Astrocyte of the spinal cord (primary cell): ENCODE results near the gene PDE10A.
"Not testable (repeated sequence)": the region's sequence is repeated elsewhere in the genome, so short reads cannot be mapped to it uniquely, and the experiment has no call there.

ENCODE experiments used
- DNase-seq: peaks from one replicate; pipeline ENCODE4 v3.0.0; 2011; ENCODE audit warnings: low read depth, low spot score
- H3K4me3 ChIP-seq: 2 replicates; pipeline ENCODE4 v1.5.1; 2011; ENCODE audit warnings: low read depth, mild to moderate bottlenecking, low read length, moderate library complexity
- CTCF ChIP-seq: IDR thresholded peaks from 2 replicates; pipeline ENCODE4 v1.5.1; 2012; ENCODE audit warnings: low read depth, mild to moderate bottlenecking, low read length, inconsistent platforms
- in situ Hi-C: cut with HindIII; loops from 2 replicates; pipeline ENCODE4 v1.10.0; 2017; ENCODE audit warnings: low sequenced_read_pairs

Gene PDE10A

GRCh38 chr6:165515963-165516624 lies 146.9 kb downstream of the PDE10A start:
- no peak overlapping the region for H3K4me3 ChIP-seq
- in situ Hi-C loops: no loop called here
- peak; percentile 27 for DNase-seq
- TF ChIP-seq CTCF: no peak

GRCh38 chr6:165514621-165515020 lies 148.4 kb downstream of the PDE10A start:
- TF ChIP-seq CTCF: no peak
- H3K4me3 ChIP-seq: no peak overlapping the region
- no peak for DNase-seq
- in situ Hi-C loops: no loop called here

GRCh38 chr6:165511807-165512206 lies 151.2 kb downstream of the PDE10A start:
- H3K4me3 ChIP-seq: no peak overlapping the region
- no peak for DNase-seq
- in situ Hi-C loops: no loop called here
- TF ChIP-seq CTCF: no peak

GRCh38 chr6:165508321-165508869 lies 154.6 kb downstream of the PDE10A start:
- TF ChIP-seq CTCF: no peak
- in situ Hi-C loops: no loop called here
- no peak overlapping the region for H3K4me3 ChIP-seq
- no peak for DNase-seq

GRCh38 chr6:165506657-165507056 lies 156.4 kb downstream of the PDE10A start:
- no peak overlapping the region for H3K4me3 ChIP-seq
- in situ Hi-C loops: no loop called here
- DNase-seq: no peak
- TF ChIP-seq CTCF: no peak

GRCh38 chr6:165500214-165500907 lies 162.7 kb downstream of the PDE10A start:
- DNase-seq, H3K4me3 ChIP-seq, in situ Hi-C loops: not testable (repeated sequence)

GRCh38 chr6:165497472-165497871 lies 165.6 kb downstream of the PDE10A start:
- H3K4me3 ChIP-seq: no peak overlapping the region
- no peak for DNase-seq
- TF ChIP-seq CTCF: no peak
- in situ Hi-C loops: no loop called here
